ENCODE data around the gene KRTAP2-1.

The KRTAP2-1 gene

GRCh38 chr17:41010441-41010840 is 36.7 kb downstream of the KRTAP2-1 start:
- no peak for DNase-seq

- no peak for DNase-seq
Observed at GRCh38 chr17:41009936-41010335, 37.2 kb downstream of the KRTAP2-1 start.

- no peak for DNase-seq
Observed at GRCh38 chr17:41009301-41009760, 37.8 kb downstream of the KRTAP2-1 start.

- DNase-seq: peak; percentile 72
Observed at GRCh38 chr17:41008811-41009210, 38.3 kb downstream of the KRTAP2-1 start, which contains the start of gene KRTAP3-1. TSS of gene KRTAP3-1 (minus strand) at chr17:41009128. CDS start at chr17:41009074, 54 bp downstream.

GRCh38 chr17:41004397-41004796 is 42.7 kb downstream of the KRTAP2-1 start:
- DNase-seq: no peak

GRCh38 chr17:41003926-41004325 is 43.2 kb downstream of the KRTAP2-1 start:
- DNase-seq: no peak

GRCh38 chr17:41002814-41003213 is 44.3 kb downstream of the KRTAP2-1 start:
- no peak for DNase-seq

GRCh38 chr17:41001795-41002194 is 45.3 kb downstream of the KRTAP2-1 start:
- DNase-seq: no peak

GRCh38 chr17:40999563-40999962 is 47.6 kb downstream of the KRTAP2-1 start, which contains the start of gene KRTAP3-2:
TSS of gene KRTAP3-2 (minus strand) at chr17:40999906. CDS start at chr17:40999853, 53 bp downstream.
- peak; percentile 6 for DNase-seq

GRCh38 chr17:40997361-40997760 is 49.8 kb downstream of the KRTAP2-1 start:
- DNase-seq: no peak

GRCh38 chr17:40996829-40997228 is 50.3 kb downstream of the KRTAP2-1 start:
- DNase-seq: no peak
